CD14-positive monocyte (primary cell): ENCODE data around the gene BCL2L11. TPM values are rescaled to one million over a fixed set of nuclear protein-coding genes. Genes with fewer than 3 reads are reported as not detected.

ENCODE experiments used
- DNase-seq, 3 donors: peaks; one replicate each; pipeline ENCODE4 v3.0.0-alpha.2; 2011 to 2022
- H2AFZ ChIP-seq: 2 replicates; pipeline ENCODE4 v1.6.0; 2012; ENCODE audit warnings: mild to moderate bottlenecking, low read depth, low read length, inconsistent platforms; ENCODE audit not compliant: insufficient read depth, poor library complexity, severe bottlenecking
- H3K27ac ChIP-seq, 2 donors: 1 replicate in 1 of 2; 2 replicates in 1 of 2; pipeline ENCODE4 v1.5.1; 2012 to 2013; ENCODE audit warnings: low read length in 2 of 2, control low read depth in 1 of 2, inconsistent platforms in 1 of 2, low read depth in 1 of 2, mild to moderate bottlenecking in 1 of 2
- H3K27me3 ChIP-seq, 2 donors: one replicate each; pipeline versions ENCODE4 v1.6.0 to v1.6.1; 2011 to 2013; ENCODE audit warnings: low read length in 2 of 2; ENCODE audit not compliant: control insufficient read depth in 2 of 2, insufficient read depth in 2 of 2
- H3K36me3 ChIP-seq, 2 donors: replicated peaks in 1 of 2; 1 replicate in 1 of 2; 2 replicates in 1 of 2; pipeline versions ENCODE4 v1.5.1 to v1.6.1; 2012 to 2013; ENCODE audit warnings: low read length in 2 of 2, control low read depth in 1 of 2, inconsistent platforms in 1 of 2, mild to moderate bottlenecking in 1 of 2; ENCODE audit not compliant: insufficient read depth in 2 of 2, control insufficient read depth in 1 of 2
- H3K4me1 ChIP-seq, 2 donors: 1 replicate in 1 of 2; 2 replicates in 1 of 2; pipeline versions ENCODE4 v1.5.1 to v1.6.1; 2012 to 2013; ENCODE audit warnings: low read length in 2 of 2, control low read depth in 1 of 2, inconsistent platforms in 1 of 2, mild to moderate bottlenecking in 1 of 2, moderate library complexity in 1 of 2; ENCODE audit not compliant: insufficient read depth in 2 of 2, control insufficient read depth in 1 of 2
- H3K4me2 ChIP-seq: replicated peaks from 2 replicates; pipeline ENCODE3; 2012; ENCODE audit warnings: low read length, moderate library complexity, mild to moderate bottlenecking; ENCODE audit not compliant: poor library complexity, severe bottlenecking; ENCODE audit errors: extremely low read depth
- H3K4me3 ChIP-seq, 3 experiments: fragments of 200-600 bp in 1 of 3; sonication (generic) in 1 of 3; replicated peaks in 1 of 3; 1 replicate in 2 of 3; 2 replicates in 1 of 3; pipeline ENCODE4 v1.5.1; 2011 to 2013; ENCODE audit warnings: low read length in 3 of 3, mild to moderate bottlenecking in 3 of 3, control low read depth in 2 of 3, low read depth in 2 of 3, inconsistent platforms in 1 of 3, moderate library complexity in 1 of 3
- H3K79me2 ChIP-seq: 2 replicates; pipeline ENCODE4 v1.6.0; 2012; ENCODE audit warnings: mild to moderate bottlenecking, control low read depth, inconsistent platforms, low read length, moderate library complexity; ENCODE audit not compliant: insufficient read depth
- H3K9ac ChIP-seq: 2 replicates; pipeline ENCODE4 v1.6.0; 2017; ENCODE audit warnings: low read length, mild to moderate bottlenecking; ENCODE audit not compliant: insufficient read depth, poor library complexity, severe bottlenecking
- H3K9me3 ChIP-seq, 2 donors: replicated peaks in 1 of 2; 1 replicate in 1 of 2; 2 replicates in 1 of 2; pipeline versions ENCODE4 v1.5.1 to v1.6.1; 2012 to 2013; ENCODE audit warnings: low read length in 2 of 2, control low read depth in 1 of 2; ENCODE audit not compliant: control insufficient read depth in 1 of 2, insufficient read depth in 1 of 2
- H4K20me1 ChIP-seq: 2 replicates; pipeline ENCODE4 v1.6.0; 2012; ENCODE audit warnings: mild to moderate bottlenecking, low read length, control low read depth, moderate library complexity; ENCODE audit not compliant: insufficient read depth
- H3K27ac Mint-ChIP-seq, 7 donors: one replicate each; pipeline ENCODE4 v1.8.0; 2020; ENCODE audit warnings: mild to moderate bottlenecking in 7 of 7, mixed read lengths in 7 of 7, moderate library complexity in 6 of 7, inconsistent platforms in 2 of 7
- H3K27me3 Mint-ChIP-seq, 3 donors: one replicate each; pipeline ENCODE4 v1.8.0; 2021 to 2022; ENCODE audit warnings: low read depth in 3 of 3, mild to moderate bottlenecking in 3 of 3, mixed read lengths in 3 of 3, moderate library complexity in 3 of 3, inconsistent platforms in 1 of 3
- H3K36me3 Mint-ChIP-seq, 2 donors: one replicate each; pipeline ENCODE4 v1.8.0; 2020; ENCODE audit warnings: mixed read lengths in 2 of 2, inconsistent platforms in 1 of 2, mild to moderate bottlenecking in 1 of 2
- H3K4me1 Mint-ChIP-seq: one replicate; pipeline ENCODE4 v1.8.0; 2020; ENCODE audit warnings: mild to moderate bottlenecking, mixed read lengths
- H3K4me3 Mint-ChIP-seq, 2 donors: one replicate each; pipeline ENCODE4 v1.8.0; 2020; ENCODE audit warnings: mild to moderate bottlenecking in 2 of 2, mixed read lengths in 2 of 2, moderate library complexity in 1 of 2
- H3K9me3 Mint-ChIP-seq, 7 donors: one replicate each; pipeline ENCODE4 v1.8.0; 2020 to 2022; ENCODE audit warnings: mixed read lengths in 7 of 7, mild to moderate bottlenecking in 6 of 7, moderate library complexity in 6 of 7, inconsistent platforms in 2 of 7
- WGBS: methylation state at CpG from one replicate; pipeline ENCODE4 v1.1.5; 2013; ENCODE audit warnings: missing lambda C conversion rate; ENCODE audit not compliant: insufficient coverage; 5-methylcytosine and 5-hydroxymethylcytosine counted together
- intact Hi-C, 2 donors: fragments of 100-400 bp; cut with micrococcal nuclease; formaldehyde crosslinking; loops; one replicate each; pipeline versions ENCODE4 v1.15.0 to v1.15.1; 2023
- polyA plus RNA-seq, 3 donors: library from polyadenylated mRNA; depleted of rRNA in 1 of 3; unstranded in 2 of 3; stranded (reverse) in 1 of 3; fragments of 300-500 nt in 2 of 3; fragments of >200 nt in 1 of 3; fragmentation: Illumina TruSeq in 2 of 3; gene quantifications; 1 replicate in 2 of 3; 2 replicates in 1 of 3; pipeline ENCODE4 v1.2.3, GENCODE V29; 2012 to 2021
- TF ChIP-seq, protein P1 (sequence below): fragments of 200-600 bp; IDR thresholded peaks from one replicate; pipeline ENCODE4 v1.8.0; 2022; ENCODE audit warnings: antibody characterized with exemption, mild to moderate bottlenecking

The BCL2L11 gene
- polyA plus RNA-seq, 3 donors: 8.8 to 27.6 (median 20.4) TPM

DNA sequence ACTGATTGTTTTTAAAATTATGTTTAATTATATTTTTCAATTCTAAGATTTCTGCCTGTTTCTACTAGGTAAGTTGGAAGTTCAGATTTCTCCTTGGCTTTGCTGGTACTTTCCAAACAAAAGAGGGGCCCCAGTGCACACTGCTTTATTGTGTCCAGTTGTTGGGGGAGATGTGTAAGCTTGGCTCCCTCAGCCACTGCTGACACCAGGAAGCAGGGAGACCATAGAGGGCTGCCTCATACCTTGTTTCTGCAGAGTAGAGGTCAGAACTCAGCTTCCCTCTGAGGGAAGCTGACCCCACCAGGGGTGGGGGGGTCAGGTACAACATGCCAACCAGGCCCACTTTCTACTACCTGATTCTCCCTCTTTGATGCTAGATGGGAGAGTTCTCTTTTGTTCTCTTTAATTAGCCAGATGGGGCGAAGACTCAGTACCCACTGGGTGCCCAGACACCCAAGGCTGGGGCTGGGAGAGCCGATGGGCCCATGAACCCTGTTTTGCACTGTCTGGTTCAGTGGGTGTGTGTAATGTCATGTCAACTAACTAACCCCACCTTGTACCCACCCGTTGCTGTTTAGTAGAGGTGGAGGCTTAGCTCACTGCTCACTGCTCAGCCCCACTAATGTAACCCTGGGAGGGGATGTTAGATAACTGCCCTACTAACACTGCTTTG lies 14.7 kb downstream of the BCL2L11 start:
- H3K9ac ChIP-seq: no peak overlapping the region
- Mint-ChIP-seq H3K36me3 (peaks cover 80 to 81% of the 10 kb centered on the region in 2 donors), H3K27me3 (no peaks in the 10 kb centered on the region), H3K4me3 (no peak overlapping the region), H3K9me3 (peaks cover 0 to under 1% (median 0%) of the 10 kb centered on the region in 7 donors), H3K27ac (peak overlapping the region in 2 of 7 donors; percentile 23 to 51), H3K4me1 (peaks cover 11% of the 10 kb centered on the region)
- peaks cover 98% of the 10 kb centered on the region for H4K20me1 ChIP-seq
- no peak for DNase-seq
- H3K4me3 ChIP-seq: no peak overlapping the region
- no peak overlapping the region for H2AFZ ChIP-seq
- intact Hi-C loops: no loop called here
- H3K79me2 ChIP-seq: peaks cover 52% of the 10 kb centered on the region
- no peaks in the 10 kb centered on the region for H3K27me3 ChIP-seq
- no peaks in the 10 kb centered on the region for H3K9me3 ChIP-seq
- no peak overlapping the region for H3K27ac ChIP-seq
- no peak overlapping the region for H3K4me2 ChIP-seq
- peaks cover 46 to 76% of the 10 kb centered on the region in 2 donors for H3K36me3 ChIP-seq
- H3K4me1 ChIP-seq: no peaks in the 10 kb centered on the region
- WGBS: no CpG with 5 or more reads among the region's 3 CpGs
- TF ChIP-seq, protein P1, sequence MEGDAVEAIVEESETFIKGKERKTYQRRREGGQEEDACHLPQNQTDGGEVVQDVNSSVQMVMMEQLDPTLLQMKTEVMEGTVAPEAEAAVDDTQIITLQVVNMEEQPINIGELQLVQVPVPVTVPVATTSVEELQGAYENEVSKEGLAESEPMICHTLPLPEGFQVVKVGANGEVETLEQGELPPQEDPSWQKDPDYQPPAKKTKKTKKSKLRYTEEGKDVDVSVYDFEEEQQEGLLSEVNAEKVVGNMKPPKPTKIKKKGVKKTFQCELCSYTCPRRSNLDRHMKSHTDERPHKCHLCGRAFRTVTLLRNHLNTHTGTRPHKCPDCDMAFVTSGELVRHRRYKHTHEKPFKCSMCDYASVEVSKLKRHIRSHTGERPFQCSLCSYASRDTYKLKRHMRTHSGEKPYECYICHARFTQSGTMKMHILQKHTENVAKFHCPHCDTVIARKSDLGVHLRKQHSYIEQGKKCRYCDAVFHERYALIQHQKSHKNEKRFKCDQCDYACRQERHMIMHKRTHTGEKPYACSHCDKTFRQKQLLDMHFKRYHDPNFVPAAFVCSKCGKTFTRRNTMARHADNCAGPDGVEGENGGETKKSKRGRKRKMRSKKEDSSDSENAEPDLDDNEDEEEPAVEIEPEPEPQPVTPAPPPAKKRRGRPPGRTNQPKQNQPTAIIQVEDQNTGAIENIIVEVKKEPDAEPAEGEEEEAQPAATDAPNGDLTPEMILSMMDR: no peak

DNA sequence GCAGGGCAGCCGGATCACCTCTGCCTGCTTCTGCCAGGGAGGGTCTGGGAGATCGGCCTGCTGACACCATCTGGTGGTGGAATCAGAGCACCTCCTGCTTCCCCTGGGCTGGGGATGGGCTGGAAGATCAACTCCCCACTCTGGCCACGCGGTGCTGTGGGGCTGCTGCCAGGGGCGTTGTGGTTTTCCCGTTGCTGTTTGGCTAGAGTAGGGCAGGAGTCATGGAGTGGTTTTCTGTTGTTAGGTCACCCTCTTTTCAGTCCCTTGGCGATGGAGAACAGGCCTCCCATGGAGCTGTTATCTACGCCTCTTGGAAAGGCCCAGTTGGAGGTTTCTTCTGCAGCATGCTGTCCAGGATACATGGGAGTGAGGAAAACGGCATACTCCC lies 15.2 kb downstream of the BCL2L11 start:
- peaks cover 11% of the 10 kb centered on the region for H3K4me1 Mint-ChIP-seq
- Histone ChIP-seq H2AFZ (no peak overlapping the region), H3K4me3 (no peak overlapping the region), H3K27me3 (no peaks in the 10 kb centered on the region), H3K9me3 (no peaks in the 10 kb centered on the region), H3K79me2 (peaks cover 54% of the 10 kb centered on the region), H3K4me1 (no peaks in the 10 kb centered on the region), H3K36me3 (peaks cover 46 to 76% of the 10 kb centered on the region in 2 donors), H4K20me1 (peaks cover 98% of the 10 kb centered on the region), H3K4me2 (no peak overlapping the region), H3K27ac (no peak overlapping the region), H3K9ac (no peak overlapping the region)
- H3K36me3 Mint-ChIP-seq: peaks cover 80 to 81% of the 10 kb centered on the region in 2 donors
- intact Hi-C loops: no loop called here
- TF ChIP-seq, protein P1: peak; percentile 11
- no peak overlapping the region for H3K4me3 Mint-ChIP-seq
- H3K27me3 Mint-ChIP-seq: no peaks in the 10 kb centered on the region
- 23% methylated on average over 8 of the region's 9 CpGs for WGBS
- H3K9me3 Mint-ChIP-seq: peaks cover 0 to 3% (median 0%) of the 10 kb centered on the region in 7 donors
- peak in 1 of 3 donors; percentile 11 for DNase-seq
- H3K27ac Mint-ChIP-seq: peak overlapping the region in 2 of 7 donors; percentile 23 to 51
